Muscle layer of colon (tissue), 2 donors: ENCODE results near the gene XRCC1.
A peak's percentile ranks its signal among the peaks of the same experiment; 100 is the strongest.

Experiments
- H3K27ac ChIP-seq: one replicate; pipeline ENCODE4 v1.7.0; 2013; ENCODE audit warnings: low read depth, mild to moderate bottlenecking, low read length, moderate library complexity
- H3K27me3 ChIP-seq, 2 donors: one replicate each; pipeline ENCODE4 v1.7.0; 2013; ENCODE audit warnings: low read length in 2 of 2, mild to moderate bottlenecking in 2 of 2; ENCODE audit not compliant: insufficient read depth in 2 of 2, control insufficient read depth in 1 of 2
- H3K36me3 ChIP-seq: one replicate; pipeline ENCODE4 v1.7.0; 2013; ENCODE audit warnings: mild to moderate bottlenecking, low read length; ENCODE audit not compliant: insufficient read depth
- H3K4me1 ChIP-seq: one replicate; pipeline ENCODE4 v1.7.0; 2013; ENCODE audit warnings: mild to moderate bottlenecking, low read length; ENCODE audit not compliant: insufficient read depth
- H3K4me3 ChIP-seq, 2 donors: one replicate each; pipeline ENCODE4 v1.7.0; 2013; ENCODE audit warnings: low read length in 2 of 2, low read depth in 1 of 2, mild to moderate bottlenecking in 1 of 2, moderate library complexity in 1 of 2
- H3K9ac ChIP-seq: one replicate; pipeline ENCODE4 v1.7.0; 2013; ENCODE audit warnings: low read length
- H3K9me3 ChIP-seq: one replicate; pipeline ENCODE4 v1.7.0; 2013; ENCODE audit warnings: mild to moderate bottlenecking, low read length
- donor health status: abdominal sarcoma.
- donor health status: Adenocarcinoma of cecum.

XRCC1 gene

GRCh38 chr19:43504426-43505185, 70.7 kb downstream of the XRCC1 start, which contains the start of gene PHLDB3:
PHLDB3 (minus strand) TSS chr19:43504746; CDS start chr19:43504118, 628 bp downstream.
- no peaks in the 10 kb centered on the region for H3K9me3 ChIP-seq
- H3K27ac ChIP-seq, result peak within 1 kb of the TSS; percentile 96
- H3K9ac ChIP-seq, result peak within 1 kb of the TSS; percentile 89
- peak within 1 kb of the TSS; percentile 90 to 96 for H3K4me3 ChIP-seq
- H3K36me3 ChIP-seq, result peaks cover 12% of the 10 kb centered on the region
- H3K4me1 ChIP-seq, result peaks cover 9% of the 10 kb centered on the region
- H3K27me3 ChIP-seq, result no peaks in the 10 kb centered on the region

GRCh38 chr19:43503501-43504425, 71.6 kb downstream of the XRCC1 start:
- Histone ChIP-seq H3K9ac (peak overlapping the region; percentile 89), H3K27me3 (no peaks in the 10 kb centered on the region), H3K9me3 (no peaks in the 10 kb centered on the region), H3K4me3 (peak overlapping the region; percentile 90 to 96), H3K36me3 (peaks cover 10% of the 10 kb centered on the region), H3K27ac (peak overlapping the region; percentile 96), H3K4me1 (peaks cover 15% of the 10 kb centered on the region)

GRCh38 chr19:43502419-43502976, 72.8 kb downstream of the XRCC1 start:
- peak overlapping the region in 1 of 2 donors; percentile 90 for H3K4me3 ChIP-seq
- no peaks in the 10 kb centered on the region for H3K27me3 ChIP-seq
- peaks cover 19% of the 10 kb centered on the region for H3K4me1 ChIP-seq
- H3K36me3 ChIP-seq, result peaks cover 3% of the 10 kb centered on the region
- no peak overlapping the region for H3K27ac ChIP-seq
- H3K9me3 ChIP-seq, result no peaks in the 10 kb centered on the region
- peak overlapping the region; percentile 89 for H3K9ac ChIP-seq

- Histone ChIP-seq H3K4me1 (peaks cover 19% of the 10 kb centered on the region), H3K9ac (no peak overlapping the region), H3K27ac (no peak overlapping the region), H3K4me3 (no peak overlapping the region), H3K27me3 (no peaks in the 10 kb centered on the region), H3K36me3 (peaks cover 10% of the 10 kb centered on the region), H3K9me3 (no peaks in the 10 kb centered on the region)
Observed at GRCh38 chr19:43501661-43502418, 73.5 kb downstream of the XRCC1 start.

GRCh38 chr19:43499042-43499441, 76.3 kb downstream of the XRCC1 start:
- Histone ChIP-seq H3K4me3 (no peak overlapping the region), H3K27ac (no peak overlapping the region), H3K9ac (no peak overlapping the region), H3K36me3 (peaks cover 18% of the 10 kb centered on the region), H3K4me1 (peaks cover 19% of the 10 kb centered on the region), H3K9me3 (no peaks in the 10 kb centered on the region), H3K27me3 (no peaks in the 10 kb centered on the region)

GRCh38 chr19:43498233-43498842, 77.0 kb downstream of the XRCC1 start:
- Histone ChIP-seq H3K27me3 (no peaks in the 10 kb centered on the region), H3K9ac (no peak overlapping the region), H3K27ac (no peak overlapping the region), H3K4me3 (no peak overlapping the region), H3K9me3 (no peaks in the 10 kb centered on the region), H3K36me3 (peaks cover 18% of the 10 kb centered on the region), H3K4me1 (peaks cover 19% of the 10 kb centered on the region)

- no peak overlapping the region for H3K27ac ChIP-seq
- H3K4me3 ChIP-seq, result no peak overlapping the region
- H3K9ac ChIP-seq, result no peak overlapping the region
- H3K36me3 ChIP-seq, result peaks cover 18% of the 10 kb centered on the region
- no peaks in the 10 kb centered on the region for H3K27me3 ChIP-seq
- peaks cover 10% of the 10 kb centered on the region for H3K4me1 ChIP-seq
- no peaks in the 10 kb centered on the region for H3K9me3 ChIP-seq
Observed at GRCh38 chr19:43496960-43497359, 78.4 kb downstream of the XRCC1 start.

- H3K9ac ChIP-seq, result no peak overlapping the region
- H3K4me1 ChIP-seq, result peaks cover 10% of the 10 kb centered on the region
- no peaks in the 10 kb centered on the region for H3K9me3 ChIP-seq
- no peaks in the 10 kb centered on the region for H3K27me3 ChIP-seq
- H3K36me3 ChIP-seq, result peaks cover 18% of the 10 kb centered on the region
- no peak overlapping the region for H3K27ac ChIP-seq
- H3K4me3 ChIP-seq, result no peak overlapping the region
Observed at GRCh38 chr19:43495082-43495481, 80.2 kb downstream of the XRCC1 start.
